SK-N-SH (cell line): ENCODE results near the gene CCDC93. TPM values are rescaled to one million over a fixed set of nuclear protein-coding genes. Genes with fewer than 3 reads are reported as not detected.

Experiments used
- CTCF ChIA-PET: fragments of 300-600, 350-600 bp; formaldehyde crosslinking; extraction: SDS; loops from one replicate; lab custom pipeline; 2021; lab: Yijun Ruan, JAX
- POLR2A ChIA-PET: fragments of 350-600 bp; sonication (Branson Sonifier 250); formaldehyde crosslinking; extraction: SDS; loops from one replicate; lab custom pipeline; 2020; ENCODE audit warnings: antibody characterized with exemption, inconsistent platforms; lab: Yijun Ruan, JAX
- DNase-seq: peaks from one replicate; pipeline ENCODE4 v3.0.0; 2012
- H2AFZ ChIP-seq: fragments of 200-600 bp; sonication (generic); 2 replicates; pipeline ENCODE4 v1.8.1; 2016; ENCODE audit warnings: antibody characterized with exemption, mild to moderate bottlenecking, low read depth
- H3F3A ChIP-seq: fragments of 200-600 bp; sonication (generic); replicated peaks from 2 replicates; pipeline ENCODE3; 2016; ENCODE audit warnings: antibody characterized with exemption, mild to moderate bottlenecking; ENCODE audit not compliant: insufficient read depth
- H3K27ac ChIP-seq, 2 experiments: fragments of 200-500 bp in 1 of 2; fragments of 200-600 bp in 1 of 2; sonication (Bioruptor generic) in 1 of 2; sonication (generic), shearing (Covaris generic) in 1 of 2; 2 replicates each; pipeline versions ENCODE4 v1.5.1 to v1.6.1; 2014 to 2016; ENCODE audit warnings: low read depth in 2 of 2, inconsistent platforms in 1 of 2, low read length in 1 of 2, mild to moderate bottlenecking in 1 of 2, mixed read lengths in 1 of 2
- H3K27me3 ChIP-seq: fragments of 200-600 bp; sonication (generic), shearing (Covaris generic); 2 replicates; pipeline ENCODE4 v1.6.1; 2016; ENCODE audit warnings: mixed run types; ENCODE audit not compliant: insufficient read depth
- H3K36me3 ChIP-seq, 2 experiments: fragments of 200-500 bp in 1 of 2; fragments of 200-600 bp in 1 of 2; sonication (Bioruptor generic) in 1 of 2; sonication (generic) in 1 of 2; replicated peaks in 1 of 2; 2 replicates each; pipeline versions ENCODE3 to v1.5.1; 2014 to 2016; ENCODE audit warnings: low read length in 1 of 2, mild to moderate bottlenecking in 1 of 2; ENCODE audit not compliant: insufficient read depth in 2 of 2, control insufficient read depth in 1 of 2
- H3K4me1 ChIP-seq, 2 experiments: fragments of 200-500 bp in 1 of 2; fragments of 200-600 bp in 1 of 2; sonication (Bioruptor generic) in 1 of 2; sonication (generic), shearing (Covaris generic) in 1 of 2; 2 replicates each; pipeline versions ENCODE4 v1.5.1 to v1.6.1; 2014 to 2016; ENCODE audit warnings: low read depth in 1 of 2, low read length in 1 of 2, mixed run types in 1 of 2; ENCODE audit not compliant: insufficient read depth in 2 of 2, control insufficient read depth in 1 of 2
- H3K4me2 ChIP-seq: fragments of 200-600 bp; sonication (generic), shearing (Covaris generic); 2 replicates; pipeline ENCODE4 v1.6.1; 2017; ENCODE audit warnings: mixed run types
- H3K4me3 ChIP-seq, 2 experiments: fragments of 200-500 bp in 1 of 2; fragments of 200-600 bp in 1 of 2; sonication (Bioruptor generic) in 1 of 2; sonication (generic), shearing (Covaris generic) in 1 of 2; 2 replicates each; pipeline versions ENCODE4 v1.5.1 to v1.8.1; 2014 to 2016; ENCODE audit warnings: low read depth in 2 of 2, inconsistent platforms in 1 of 2, low read length in 1 of 2, mild to moderate bottlenecking in 1 of 2, mixed read lengths in 1 of 2, moderate library complexity in 1 of 2
- H3K79me2 ChIP-seq: fragments of 200-600 bp; sonication (generic); 2 replicates; pipeline ENCODE4 v1.8.1; 2017; ENCODE audit warnings: mild to moderate bottlenecking; ENCODE audit not compliant: insufficient read depth
- H3K9ac ChIP-seq: fragments of 200-600 bp; sonication (generic); 2 replicates; pipeline ENCODE4 v1.6.1; 2017; ENCODE audit warnings: mixed run types
- H3K9me2 ChIP-seq: fragments of 200-600 bp; sonication (generic); 2 replicates; pipeline ENCODE4 v1.6.1; 2017; ENCODE audit warnings: mixed run types
- H3K9me3 ChIP-seq: fragments of 200-600 bp; sonication (generic); 2 replicates; pipeline ENCODE4 v1.6.1; 2017; ENCODE audit warnings: mixed run types, mild to moderate bottlenecking, moderate library complexity
- H4K20me1 ChIP-seq: fragments of 200-600 bp; sonication (generic); 2 replicates; pipeline ENCODE4 v1.6.1; 2017; ENCODE audit warnings: mild to moderate bottlenecking, mixed run types; ENCODE audit not compliant: insufficient read depth
- EP300 ChIP-seq, 2 experiments: IDR thresholded peaks; 2 replicates each; pipeline versions ENCODE4 v1.4.0 to v1.6.1; 2012; ENCODE audit warnings: borderline replicate concordance in 1 of 2, low read depth in 1 of 2, low read length in 1 of 2
- EZH2phosphoT487 ChIP-seq: fragments of 200-600 bp; sonication (generic); IDR thresholded peaks from 2 replicates; pipeline ENCODE4 v1.6.1; 2017; ENCODE audit warnings: low read depth, mixed run types, mild to moderate bottlenecking, antibody characterized with exemption, moderate library complexity, borderline replicate concordance
- FOSL2 ChIP-seq: IDR thresholded peaks from 2 replicates; pipeline ENCODE4 v1.4.0; 2012; ENCODE audit warnings: low read depth, mild to moderate bottlenecking, moderate library complexity, borderline replicate concordance
- FOXJ3 ChIP-seq: sonication (generic); formaldehyde crosslinking; IDR thresholded peaks from 2 replicates; pipeline ENCODE4 v1.5.1; 2020; ENCODE audit warnings: mild to moderate bottlenecking, missing genetic modification reagents
- FOXM1 ChIP-seq: IDR thresholded peaks from 2 replicates; pipeline ENCODE4 v1.4.0; 2012; ENCODE audit warnings: low read depth, mild to moderate bottlenecking
- GATA2 ChIP-seq: sonication (generic); formaldehyde crosslinking; IDR thresholded peaks from 2 replicates; pipeline ENCODE4 v1.5.0; 2020; ENCODE audit warnings: mild to moderate bottlenecking, missing genetic modification reagents
- JUND ChIP-seq: IDR thresholded peaks from 2 replicates; pipeline ENCODE4 v1.4.0; 2012
- MEF2A ChIP-seq: IDR thresholded peaks from 2 replicates; pipeline ENCODE4 v1.4.0; 2012; ENCODE audit warnings: low read depth, borderline replicate concordance
- MXI1 ChIP-seq: IDR thresholded peaks from 2 replicates; pipeline ENCODE4 v1.6.1; 2012; ENCODE audit warnings: mild to moderate bottlenecking, low read depth, low read length, improper control_type of control experiment
- NFIC ChIP-seq: IDR thresholded peaks from 2 replicates; pipeline ENCODE4 v1.4.0; 2012; ENCODE audit warnings: borderline replicate concordance
- POLR2AphosphoS5 ChIP-seq: IDR thresholded peaks from 2 replicates; pipeline ENCODE4 v1.6.1; 2012; ENCODE audit warnings: low read depth, low read length
- RFX5 ChIP-seq: IDR thresholded peaks from 2 replicates; pipeline ENCODE4 v1.6.1; 2012; ENCODE audit warnings: mild to moderate bottlenecking, improper control_type of control experiment, low read length
- RXRA ChIP-seq: IDR thresholded peaks from 2 replicates; pipeline ENCODE4 v1.4.0; 2012; ENCODE audit warnings: low read depth, mild to moderate bottlenecking, borderline replicate concordance
- SIN3A ChIP-seq: IDR thresholded peaks from 2 replicates; pipeline ENCODE4 v1.6.1; 2012; ENCODE audit warnings: low read depth, mild to moderate bottlenecking, low read length, moderate library complexity, borderline replicate concordance
- TCF12 ChIP-seq: IDR thresholded peaks from 2 replicates; pipeline ENCODE4 v1.4.0; 2012
- WGBS: methylation state at CpG from one replicate; pipeline ENCODE4 v1.1.6; 2017; ENCODE audit warnings: low lambda C conversion rate; 5-methylcytosine and 5-hydroxymethylcytosine counted together
- polyA plus RNA-seq, 3 experiments: library from polyadenylated mRNA; depleted of rRNA; stranded (reverse); fragments of >200 nt; gene quantifications; 2 replicates each; pipeline ENCODE4 v1.2.3, GENCODE V29; 2012
- TF ChIP-seq, protein P1 (sequence below): fragments of 150-350 bp; IDR thresholded peaks from 2 replicates; pipeline ENCODE4 v1.6.1; 2017; ENCODE audit warnings: antibody characterized with exemption, low read length, low read depth, borderline replicate concordance
- TF ChIP-seq, protein P2 (sequence below): IDR thresholded peaks from 2 replicates; pipeline ENCODE4 v1.4.0; 2012; ENCODE audit warnings: low read depth, borderline replicate concordance
- TF ChIP-seq, protein P3 (sequence below): IDR thresholded peaks from 2 replicates; pipeline ENCODE4 v1.4.0; 2012; ENCODE audit warnings: low read depth
- TF ChIP-seq, protein P4 (sequence below): fragments of 200-600 bp; sonication (generic); IDR thresholded peaks from 2 replicates; pipeline ENCODE4 v1.6.1; 2017; ENCODE audit warnings: antibody characterized with exemption, mild to moderate bottlenecking, moderate library complexity

The CCDC93 gene
- polyA plus RNA-seq, 1 of the 3 experiments (the other 2 are of a cell fraction), result 11.7 TPM

DNA sequence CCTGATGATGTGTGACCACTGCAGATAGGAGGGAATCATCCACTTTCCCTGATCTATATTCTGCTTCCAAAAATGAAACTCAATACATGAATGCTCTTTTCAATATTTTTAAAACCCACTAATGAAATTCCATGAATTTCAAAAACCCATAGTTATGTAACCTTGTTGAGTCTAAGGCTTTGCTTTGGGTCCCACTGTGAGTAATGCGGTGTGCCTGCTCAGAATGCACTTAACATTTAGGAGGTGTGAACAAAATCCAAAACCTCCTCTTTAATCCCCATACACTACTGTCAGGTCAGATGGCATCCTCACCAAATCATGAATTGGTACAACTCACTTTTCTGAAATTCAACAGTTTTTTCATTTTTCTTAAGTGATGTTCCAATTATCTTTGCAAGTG, 50.4 kb downstream of the CCDC93 start:
- no peak overlapping the region for H3K27ac ChIP-seq
- no peak overlapping the region for H3K9ac ChIP-seq
- H3K4me2 ChIP-seq, result no peak overlapping the region
- no peaks in the 10 kb centered on the region for H3K9me3 ChIP-seq
- WGBS, result 100% methylated on average over 1 of the region's 1 CpG
- H3K79me2 ChIP-seq, result no peaks in the 10 kb centered on the region
- H3K9me2 ChIP-seq, result no peaks in the 10 kb centered on the region
- ChIA-PET POLR2A (no interaction called here), CTCF (interaction anchor here (1.2 to 2.1 kb wide), 2 partner anchors 40 kb away, joined by 4 to 7 read pairs; no protein-coding TSS in a partner anchor)
- H4K20me1 ChIP-seq, result no peaks in the 10 kb centered on the region
- TF ChIP-seq MXI1 (no peak), FOSL2 (no peak), RFX5 (no peak), MEF2A (no peak), JUND (no peak), FOXM1 (no peak), RXRA (no peak), NFIC (no peak), SIN3A (no peak)
- TF ChIP-seq, protein P1, sequence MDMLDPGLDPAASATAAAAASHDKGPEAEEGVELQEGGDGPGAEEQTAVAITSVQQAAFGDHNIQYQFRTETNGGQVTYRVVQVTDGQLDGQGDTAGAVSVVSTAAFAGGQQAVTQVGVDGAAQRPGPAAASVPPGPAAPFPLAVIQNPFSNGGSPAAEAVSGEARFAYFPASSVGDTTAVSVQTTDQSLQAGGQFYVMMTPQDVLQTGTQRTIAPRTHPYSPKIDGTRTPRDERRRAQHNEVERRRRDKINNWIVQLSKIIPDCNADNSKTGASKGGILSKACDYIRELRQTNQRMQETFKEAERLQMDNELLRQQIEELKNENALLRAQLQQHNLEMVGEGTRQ, result no peak
- TF ChIP-seq, protein P2, sequence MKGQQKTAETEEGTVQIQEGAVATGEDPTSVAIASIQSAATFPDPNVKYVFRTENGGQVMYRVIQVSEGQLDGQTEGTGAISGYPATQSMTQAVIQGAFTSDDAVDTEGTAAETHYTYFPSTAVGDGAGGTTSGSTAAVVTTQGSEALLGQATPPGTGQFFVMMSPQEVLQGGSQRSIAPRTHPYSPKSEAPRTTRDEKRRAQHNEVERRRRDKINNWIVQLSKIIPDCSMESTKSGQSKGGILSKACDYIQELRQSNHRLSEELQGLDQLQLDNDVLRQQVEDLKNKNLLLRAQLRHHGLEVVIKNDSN, result no peak
- no peak for DNase-seq
- peaks cover 14% of the 10 kb centered on the region for H3F3A ChIP-seq
- H3K27me3 ChIP-seq, result no peaks in the 10 kb centered on the region
- no peak overlapping the region for H2AFZ ChIP-seq
- peaks cover 37 to 57% of the 10 kb centered on the region in 2 experiments for H3K36me3 ChIP-seq
- H3K4me1 ChIP-seq, result peaks cover 0 to 21% of the 10 kb centered on the region in 2 experiments; a peak in 3 of 4 replicates
- no peak overlapping the region for H3K4me3 ChIP-seq

DNA sequence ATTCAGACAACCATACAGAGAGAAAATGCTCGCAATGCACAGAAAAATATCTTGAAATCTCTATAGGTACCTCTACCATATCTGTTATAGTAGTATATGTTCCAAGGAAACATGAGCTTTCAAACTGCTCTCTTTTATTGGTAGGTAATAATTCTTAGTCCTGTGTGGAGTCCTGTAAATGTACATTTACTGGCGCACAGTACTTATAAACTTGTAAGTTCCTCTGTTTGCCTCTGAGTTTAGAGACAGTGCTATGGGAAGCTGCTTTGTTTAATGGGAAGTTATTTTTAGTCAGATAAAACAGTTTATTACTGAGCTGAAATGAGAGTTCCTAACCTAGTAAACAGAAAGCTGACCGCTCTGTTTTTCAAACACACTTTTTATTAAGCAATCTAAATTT, 52.7 kb downstream of the CCDC93 start:
- H3K27me3 ChIP-seq, result no peaks in the 10 kb centered on the region
- DNase-seq, result no peak
- no peak overlapping the region for H2AFZ ChIP-seq
- TF ChIP-seq FOXJ3 (CRISPR knock-in tag) (no peak), GATA2 (CRISPR knock-in tag) (no peak), EZH2phosphoT487 (no peak), POLR2AphosphoS5 (no peak), TCF12 (no peak), EP300 (IDR thresholded peaks at IDR 0.05; ENCODE audit: borderline replicate concordance in 1 of 2, low read depth in 1 of 2, low read length in 1 of 2) (no peak)
- TF ChIP-seq, protein P3, sequence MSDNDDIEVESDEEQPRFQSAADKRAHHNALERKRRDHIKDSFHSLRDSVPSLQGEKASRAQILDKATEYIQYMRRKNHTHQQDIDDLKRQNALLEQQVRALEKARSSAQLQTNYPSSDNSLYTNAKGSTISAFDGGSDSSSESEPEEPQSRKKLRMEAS, result no peak
- TF ChIP-seq, protein P4, sequence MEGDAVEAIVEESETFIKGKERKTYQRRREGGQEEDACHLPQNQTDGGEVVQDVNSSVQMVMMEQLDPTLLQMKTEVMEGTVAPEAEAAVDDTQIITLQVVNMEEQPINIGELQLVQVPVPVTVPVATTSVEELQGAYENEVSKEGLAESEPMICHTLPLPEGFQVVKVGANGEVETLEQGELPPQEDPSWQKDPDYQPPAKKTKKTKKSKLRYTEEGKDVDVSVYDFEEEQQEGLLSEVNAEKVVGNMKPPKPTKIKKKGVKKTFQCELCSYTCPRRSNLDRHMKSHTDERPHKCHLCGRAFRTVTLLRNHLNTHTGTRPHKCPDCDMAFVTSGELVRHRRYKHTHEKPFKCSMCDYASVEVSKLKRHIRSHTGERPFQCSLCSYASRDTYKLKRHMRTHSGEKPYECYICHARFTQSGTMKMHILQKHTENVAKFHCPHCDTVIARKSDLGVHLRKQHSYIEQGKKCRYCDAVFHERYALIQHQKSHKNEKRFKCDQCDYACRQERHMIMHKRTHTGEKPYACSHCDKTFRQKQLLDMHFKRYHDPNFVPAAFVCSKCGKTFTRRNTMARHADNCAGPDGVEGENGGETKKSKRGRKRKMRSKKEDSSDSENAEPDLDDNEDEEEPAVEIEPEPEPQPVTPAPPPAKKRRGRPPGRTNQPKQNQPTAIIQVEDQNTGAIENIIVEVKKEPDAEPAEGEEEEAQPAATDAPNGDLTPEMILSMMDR, result no peak
- H3K4me1 ChIP-seq, result peaks cover 0 to 24% of the 10 kb centered on the region in 2 experiments; a peak in 3 of 4 replicates
- H3K9me3 ChIP-seq, result no peaks in the 10 kb centered on the region
- ChIA-PET CTCF (interaction anchor here (0.6 to 3.5 kb wide), 3 partner anchors 42 to 148 kb away, joined by 3 to 18 read pairs (median 3); no protein-coding TSS in a partner anchor), POLR2A (no interaction called here)
- peaks cover 39 to 65% of the 10 kb centered on the region in 2 experiments for H3K36me3 ChIP-seq
- no peaks in the 10 kb centered on the region for H3K79me2 ChIP-seq
- H3K9me2 ChIP-seq, result no peaks in the 10 kb centered on the region
- WGBS, result 93% methylated on average over 3 of the region's 3 CpGs
- H3K4me3 ChIP-seq, result no peak overlapping the region
- peak overlapping the region in 1 of 2 experiments; percentile 76; a peak in 2 of 4 replicates for H3K27ac ChIP-seq
- H4K20me1 ChIP-seq, result no peaks in the 10 kb centered on the region
- H3K4me2 ChIP-seq, result no peak overlapping the region
- H3K9ac ChIP-seq, result no peak overlapping the region
- H3F3A ChIP-seq, result peaks cover 21% of the 10 kb centered on the region
